GM23338 (cell line): ENCODE measurements around the gene AGRN. TPM values are rescaled to one million over a fixed set of nuclear protein-coding genes. Genes with fewer than 3 reads are reported as not detected.

Experiments
- ATAC-seq: fragments of 200-7000 bp; cut with Tn5 transposase; 3 replicates; pipeline ENCODE4 v1.9.1; 2020
- DNase-seq: peaks from one replicate; pipeline ENCODE4 v3.0.0-alpha.2; 2015; ENCODE audit warnings: low spot score
- H2AFZ ChIP-seq: fragments of 200-600 bp; sonication (generic); 2 replicates; pipeline ENCODE4 v1.8.0; 2016; ENCODE audit warnings: antibody characterized with exemption, mild to moderate bottlenecking, moderate library complexity
- H3F3A ChIP-seq: fragments of 200-600 bp; sonication (generic); replicated peaks from 2 replicates; pipeline ENCODE4 v1.8.0; 2017; ENCODE audit warnings: antibody characterized with exemption, mixed run types, low read depth
- H3K27ac ChIP-seq: fragments of 200-600 bp; sonication (generic); 2 replicates; pipeline ENCODE4 v1.6.1; 2016; ENCODE audit warnings: low read depth
- H3K27me3 ChIP-seq: fragments of 200-600 bp; sonication (generic); 2 replicates; pipeline ENCODE4 v1.8.0; 2016; ENCODE audit warnings: mild to moderate bottlenecking, mixed run types, moderate library complexity; ENCODE audit not compliant: insufficient read depth
- H3K36me3 ChIP-seq: fragments of 200-600 bp; sonication (generic); 2 replicates; pipeline ENCODE4 v1.8.0; 2016; ENCODE audit warnings: mild to moderate bottlenecking; ENCODE audit not compliant: insufficient read depth
- H3K4me1 ChIP-seq: fragments of 200-600 bp; sonication (generic); 2 replicates; pipeline ENCODE4 v1.8.0; 2016; ENCODE audit warnings: mild to moderate bottlenecking, moderate library complexity; ENCODE audit not compliant: insufficient read depth
- H3K4me2 ChIP-seq: fragments of 200-600 bp; sonication (generic); 2 replicates; pipeline ENCODE4 v1.7.1; 2017; ENCODE audit warnings: mixed run types
- H3K4me3 ChIP-seq: fragments of 200-600 bp; sonication (generic); 2 replicates; pipeline ENCODE4 v1.6.1; 2016; ENCODE audit warnings: mixed run types
- H3K79me2 ChIP-seq: fragments of 200-600 bp; sonication (generic); replicated peaks from 2 replicates; pipeline ENCODE4 v1.8.0; 2017; ENCODE audit warnings: mild to moderate bottlenecking; ENCODE audit not compliant: insufficient read depth
- H3K9me2 ChIP-seq: fragments of 200-600 bp; sonication (generic); 2 replicates; pipeline ENCODE4 v1.8.0; 2017; ENCODE audit not compliant: insufficient read depth
- H4K20me1 ChIP-seq: fragments of 200-600 bp; sonication (generic); replicated peaks from 2 replicates; pipeline ENCODE4 v1.8.0; 2017; ENCODE audit warnings: mild to moderate bottlenecking; ENCODE audit not compliant: insufficient read depth
- H3K27ac Mint-ChIP-seq: 2 replicates; pipeline ENCODE4 v1.8.0; 2020; ENCODE audit warnings: inconsistent platforms, mild to moderate bottlenecking, moderate library complexity, mixed read lengths
- H3K27me3 Mint-ChIP-seq: 3 replicates; pipeline ENCODE4 v1.8.0; 2022; ENCODE audit warnings: low read depth, mild to moderate bottlenecking, moderate library complexity, mixed read lengths, inconsistent platforms; ENCODE audit not compliant: insufficient read depth, poor library complexity
- H3K36me3 Mint-ChIP-seq: 3 replicates; pipeline ENCODE4 v1.8.0; 2021; ENCODE audit warnings: low read depth, mild to moderate bottlenecking, inconsistent platforms, moderate library complexity, mixed read lengths
- H3K4me1 Mint-ChIP-seq: 3 replicates; pipeline ENCODE4 v1.8.0; 2020; ENCODE audit warnings: mild to moderate bottlenecking, inconsistent platforms, mixed read lengths
- H3K4me3 Mint-ChIP-seq: 3 replicates; pipeline ENCODE4 v1.8.0; 2021; ENCODE audit warnings: moderate library complexity, mild to moderate bottlenecking, inconsistent platforms, mixed read lengths
- H3K9me3 Mint-ChIP-seq: 3 replicates; pipeline ENCODE4 v1.8.0; 2020; ENCODE audit warnings: moderate library complexity, mild to moderate bottlenecking, inconsistent platforms, mixed read lengths
- CREB1 ChIP-seq: fragments of 250-450 bp; sonication (Bioruptor Pico); IDR thresholded peaks from 2 replicates; pipeline ENCODE4 v1.5.0; 2020; ENCODE audit warnings: low read depth, mild to moderate bottlenecking, moderate library complexity
- CTCF ChIP-seq, 2 experiments: fragments of 200-600 bp in 1 of 2; sonication (generic) in 1 of 2; conservative IDR thresholded peaks; 2 replicates each; pipeline versions ENCODE4 v1.5.1 to v1.6.1; 2016 to 2017; ENCODE audit warnings: antibody characterized with exemption in 2 of 2, low read depth in 2 of 2, mild to moderate bottlenecking in 2 of 2, moderate library complexity in 1 of 2
- ETS1 ChIP-seq: IDR thresholded peaks from 2 replicates; pipeline ENCODE4 v1.6.1; 2016; ENCODE audit warnings: antibody characterized with exemption
- JUNB ChIP-seq: IDR thresholded peaks from one replicate; pipeline ENCODE4 v1.6.1; 2016; ENCODE audit warnings: antibody characterized with exemption; ENCODE audit not compliant: unreplicated experiment
- POLR2AphosphoS5 ChIP-seq: IDR thresholded peaks from 2 replicates; pipeline ENCODE4 v1.6.1; 2016; ENCODE audit warnings: antibody characterized with exemption, low read depth
- REST ChIP-seq: IDR thresholded peaks from one replicate; pipeline ENCODE4 v1.6.1; 2018; ENCODE audit warnings: antibody characterized with exemption; ENCODE audit not compliant: unreplicated experiment
- ZNF331 ChIP-seq: fragments of 250-450 bp; sonication (Bioruptor Pico); IDR thresholded peaks from 2 replicates; pipeline ENCODE4 v1.5.0; 2020; ENCODE audit warnings: low read depth, mild to moderate bottlenecking, moderate library complexity
- polyA plus RNA-seq: library from polyadenylated mRNA; unstranded; fragments of >200 nt; fragmentation: Nextera tagmentation; extraction: Ambion mirVana; gene quantifications from 2 replicates; pipeline ENCODE4 v1.2.1, GENCODE V29; 2016
- total RNA-seq: library from RNA; depleted of rRNA; stranded (reverse); fragments of >200 nt; shearing (Covaris generic); gene quantifications from 2 replicates; pipeline ENCODE4 v1.2.3, GENCODE V29; 2014

The AGRN gene
- total and polyA plus RNA-seq, 2 experiments from 2014 or later: 12.3 to 185 TPM

- Histone ChIP-seq H2AFZ (no peak overlapping the region), H3K4me3 (no peak overlapping the region), H3K27me3 (no peaks in the 10 kb centered on the region), H4K20me1 (no peaks in the 10 kb centered on the region), H3K36me3 (no peaks in the 10 kb centered on the region), H3F3A (no peaks in the 10 kb centered on the region), H3K79me2 (no peaks in the 10 kb centered on the region), H3K9me2 (no peaks in the 10 kb centered on the region), H3K4me2 (no peak overlapping the region), H3K27ac (no peak overlapping the region), H3K4me1 (no peaks in the 10 kb centered on the region)
- ATAC-seq (no peak), DNase-seq (no peak)
- no peaks in the 10 kb centered on the region for H3K4me1 Mint-ChIP-seq
- TF ChIP-seq CREB1 (CRISPR knock-in tag): no peak
- TF ChIP-seq POLR2AphosphoS5: no peak
- TF ChIP-seq REST: no peak
- TF ChIP-seq ZNF331 (CRISPR knock-in tag): no peak
- H3K27me3 Mint-ChIP-seq: peaks cover 8% of the 10 kb centered on the region
- no peak overlapping the region for H3K4me3 Mint-ChIP-seq
- H3K27ac Mint-ChIP-seq: no peak overlapping the region
- H3K9me3 Mint-ChIP-seq: no peaks in the 10 kb centered on the region
- H3K36me3 Mint-ChIP-seq: no peaks in the 10 kb centered on the region
These were observed 67.6 kb downstream of the AGRN start for GRCh38 chr1:1087351-1088028.

DNA sequence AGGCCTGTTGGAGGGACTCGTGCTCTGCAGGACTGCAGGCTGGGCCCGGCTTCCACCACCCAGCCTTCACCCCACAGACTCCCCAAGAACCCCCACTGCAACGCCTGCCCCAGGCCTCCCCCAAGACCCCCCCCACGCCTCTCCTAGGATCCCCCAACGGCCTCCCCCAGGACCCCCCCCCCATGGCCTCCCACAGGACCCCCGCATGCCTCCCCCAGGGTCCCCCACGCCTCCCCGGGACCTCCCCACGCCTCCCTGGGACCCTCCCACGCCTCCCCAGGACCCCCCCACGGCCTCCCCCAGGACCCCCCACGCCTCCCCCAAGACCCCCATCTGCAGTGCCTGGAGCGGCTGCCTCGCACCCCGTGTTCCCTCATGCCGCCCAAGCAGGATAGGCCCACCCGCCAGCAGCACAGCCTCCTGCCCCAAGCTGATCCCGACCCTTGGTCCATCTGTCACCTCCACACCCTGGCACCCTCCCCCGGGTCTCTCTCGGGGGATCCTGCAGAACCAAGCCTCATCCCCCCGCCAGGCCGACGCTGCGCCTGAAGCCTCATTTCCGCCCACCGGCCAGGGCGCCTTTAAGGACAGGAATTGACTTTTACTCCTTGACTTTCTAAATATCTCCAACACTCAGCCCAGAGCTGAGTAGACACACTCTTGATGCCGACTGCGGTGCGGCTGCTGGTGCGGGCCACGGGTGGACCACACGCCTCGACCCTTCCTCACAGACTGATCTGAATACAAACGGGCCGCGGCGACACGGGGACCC is 68.3 kb downstream of the AGRN start:
- no peaks in the 10 kb centered on the region; the same call in 2 of the 3 replicates for H3K9me3 Mint-ChIP-seq
- no peaks in the 10 kb centered on the region for H3K4me1 Mint-ChIP-seq
- Histone ChIP-seq H2AFZ (no peak overlapping the region), H3K4me3 (no peak overlapping the region), H3F3A (no peaks in the 10 kb centered on the region), H4K20me1 (no peaks in the 10 kb centered on the region), H3K79me2 (no peaks in the 10 kb centered on the region), H3K9me2 (no peaks in the 10 kb centered on the region), H3K27ac (no peak overlapping the region), H3K4me1 (no peaks in the 10 kb centered on the region), H3K4me2 (no peak overlapping the region), H3K27me3 (no peaks in the 10 kb centered on the region), H3K36me3 (no peaks in the 10 kb centered on the region)
- DNase-seq (no peak), ATAC-seq (no peak)
- H3K27me3 Mint-ChIP-seq: peaks cover 12% of the 10 kb centered on the region
- no peak overlapping the region for H3K27ac Mint-ChIP-seq
- H3K4me3 Mint-ChIP-seq: no peak overlapping the region
- peaks cover 3% of the 10 kb centered on the region; the same call in 1 of the 3 replicates for H3K36me3 Mint-ChIP-seq
- no peak for TF ChIP-seq ZNF331 (CRISPR knock-in tag)
- no peak for TF ChIP-seq POLR2AphosphoS5
- no peak for TF ChIP-seq ETS1
- no peak for TF ChIP-seq CTCF (conservative IDR thresholded peaks at IDR 0.05; ENCODE audit: low read depth in 2 of 2)
- TF ChIP-seq JUNB: no peak
